Temporal lobe (tissue), 2 donors: ENCODE results near the gene TATDN3. TPM values are rescaled to one million over a fixed set of nuclear protein-coding genes. Genes with fewer than 3 reads are reported as not detected.

Experiments used
- small RNA-seq: library from RNA; depleted of rRNA; stranded (forward); fragments of <200 nt; gene quantifications from one replicate; pipeline ENCODE3, GENCODE V24; 2014; ENCODE audit warnings: low replicate concordance
- total RNA-seq: library from RNA; depleted of rRNA; stranded (reverse); fragments of >200 nt; gene quantifications from one replicate; pipeline ENCODE4 v1.2.3, GENCODE V29; 2014

TATDN3 gene
- total RNA-seq, 1 donor from 2014 or later, result 18.4 TPM

Small RNA genes within 50 kb of the gene (small RNA-seq; reads per million reads assigned to genes)
- gene AC104333.1 (not detected), gene AC104333.2 (not detected)

Other genes with a start within 250 kb of the TATDN3 start
- 2.2 TPM for gene ATF3, start 183.1 kb upstream of the TATDN3 start, total RNA-seq
- 2.0 TPM for gene BATF3, start 92.1 kb upstream of the TATDN3 start, total RNA-seq
- gene NSL1, start 117 bp upstream of the TATDN3 start, total RNA-seq, result 56.5 TPM
- gene SPATA45, start 55.8 kb downstream of the TATDN3 start, total RNA-seq, result 0.49 TPM
- 28.8 TPM for gene FLVCR1, start 66.4 kb downstream of the TATDN3 start, total RNA-seq
- 37.6 TPM for gene VASH2, start 158.6 kb downstream of the TATDN3 start, total RNA-seq
- 47.9 TPM for gene ANGEL2, start 224.0 kb downstream of the TATDN3 start, total RNA-seq